Measurements from ENCODE around the gene BAZ1B.
A peak's percentile ranks its signal among the peaks of the same experiment; 100 is the strongest.
"Not testable (repeated sequence)": the region's sequence is repeated elsewhere in the genome, so short reads cannot be mapped to it uniquely, and the experiment has no call there.

The BAZ1B gene

GRCh38 chr7:73424489-73424885 lies 97.6 kb downstream of the BAZ1B start:
- no peak for DNase-seq

GRCh38 chr7:73423519-73424488 lies 98.3 kb downstream of the BAZ1B start:
- no peak for DNase-seq

GRCh38 chr7:73420610-73421009 lies 101.5 kb downstream of the BAZ1B start:
- not testable (repeated sequence) for DNase-seq

GRCh38 chr7:73420016-73420415 lies 102.1 kb downstream of the BAZ1B start:
- not testable (repeated sequence) for DNase-seq

- no peak for DNase-seq
Measured at GRCh38 chr7:73418113-73418703, 103.9 kb downstream of the BAZ1B start.

- DNase-seq = not testable (repeated sequence)
Measured at GRCh38 chr7:73410541-73411131, 111.5 kb downstream of the BAZ1B start.

GRCh38 chr7:73404860-73405259 lies 117.2 kb downstream of the BAZ1B start:
- DNase-seq = not testable (repeated sequence)

- DNase-seq = peak; percentile 86
Measured at GRCh38 chr7:73399185-73400050, 122.7 kb downstream of the BAZ1B start.

- DNase-seq = no peak
Measured at GRCh38 chr7:73397521-73398281, 124.4 kb downstream of the BAZ1B start.

- DNase-seq = no peak
Measured at GRCh38 chr7:73395538-73396503, 126.3 kb downstream of the BAZ1B start.

GRCh38 chr7:73394422-73394821 lies 127.7 kb downstream of the BAZ1B start:
- DNase-seq = no peak

GRCh38 chr7:73391396-73391795 lies 130.7 kb downstream of the BAZ1B start:
- no peak for DNase-seq
